Dedifferentiated amniotic fluid mesenchymal stem cell (primary cell): ENCODE data around the gene SDK1.
A peak's percentile ranks its signal among the peaks of the same experiment; 100 is the strongest.

Experiments used
- DNase-seq: peaks from one replicate; pipeline ENCODE4 v3.0.0-alpha.2; 2016; ENCODE audit errors: extremely low spot score

SDK1 gene

DNA sequence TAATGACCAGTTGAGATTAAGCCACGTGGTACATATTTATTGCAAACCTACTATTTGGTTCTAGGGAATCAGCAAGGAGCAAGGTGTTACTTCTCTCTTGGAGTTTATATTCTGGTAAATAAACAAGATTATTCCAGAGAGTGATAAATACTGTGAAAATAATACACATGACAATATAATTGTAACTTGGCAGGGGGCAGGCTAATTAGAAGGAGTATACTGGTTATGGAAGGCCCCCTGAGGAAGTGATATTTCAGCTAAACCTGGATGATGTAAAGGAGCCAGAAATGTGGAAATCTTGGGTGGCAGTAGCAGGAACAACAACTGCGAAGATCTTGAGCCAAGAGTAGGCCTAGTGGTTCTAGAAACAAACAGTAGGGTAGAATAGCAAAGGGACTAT, 111.8 kb downstream of the SDK1 start:
- no peak for DNase-seq

DNA sequence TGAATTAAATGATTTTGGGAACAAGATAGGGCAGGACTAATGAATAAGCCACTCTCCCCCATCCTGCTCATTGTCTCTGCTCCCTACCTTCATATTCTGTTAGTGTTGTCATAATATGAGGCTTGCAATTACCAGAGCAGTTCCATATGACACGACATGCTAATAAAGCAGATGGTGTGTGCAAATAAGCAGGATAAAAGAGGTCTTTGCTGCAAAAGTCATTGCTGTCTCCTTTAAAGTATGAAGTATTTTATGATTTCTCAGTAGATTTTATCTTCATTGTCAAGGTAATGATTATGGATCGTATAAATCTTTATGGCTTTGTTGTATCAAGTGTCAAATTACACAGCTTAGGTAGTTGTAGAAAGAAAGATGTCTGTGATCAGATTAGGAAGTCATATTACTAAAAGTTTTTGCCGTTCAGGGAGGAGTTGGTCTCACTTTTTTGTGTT, 114.8 kb downstream of the SDK1 start:
- no peak for DNase-seq

DNA sequence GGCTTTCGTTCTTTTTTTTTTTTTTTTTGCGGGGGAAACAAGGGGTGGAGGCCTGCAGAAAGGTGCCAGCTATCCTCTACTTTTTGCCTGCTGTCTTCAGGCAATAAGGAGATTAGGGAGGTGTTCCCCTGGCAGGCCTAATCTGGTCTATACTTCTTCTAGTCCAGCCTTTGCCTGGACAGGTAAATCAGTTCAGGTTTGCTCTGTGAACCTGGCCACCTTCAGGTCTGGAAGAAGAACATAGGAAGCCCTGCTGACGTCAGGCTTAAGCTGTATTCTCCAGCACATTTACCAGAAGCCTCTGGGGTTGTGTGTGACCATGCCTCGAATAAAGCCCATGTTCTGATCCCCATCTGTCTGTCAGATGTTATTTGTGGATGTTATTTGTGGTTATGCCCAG, 115.4 kb downstream of the SDK1 start:
- DNase-seq = no peak

DNA sequence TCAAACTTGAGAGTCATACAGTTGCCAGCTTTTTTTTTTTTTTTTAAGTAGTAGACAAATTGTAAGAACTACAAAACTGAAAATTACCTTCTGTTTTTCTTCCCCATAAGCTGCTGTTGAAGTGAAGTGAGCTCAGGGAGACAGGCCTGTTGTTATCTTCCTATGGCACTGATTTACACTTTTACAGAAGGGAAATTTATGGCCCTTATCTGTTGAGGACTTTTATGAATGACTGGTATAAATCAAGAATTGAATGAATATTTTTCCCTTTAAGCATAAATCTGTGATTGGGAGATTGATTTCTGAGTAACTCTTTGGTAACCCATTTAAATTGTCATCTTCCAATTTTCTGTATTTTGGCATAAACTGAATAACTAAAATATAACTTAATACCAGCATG, 124.0 kb downstream of the SDK1 start:
- no peak for DNase-seq

DNA sequence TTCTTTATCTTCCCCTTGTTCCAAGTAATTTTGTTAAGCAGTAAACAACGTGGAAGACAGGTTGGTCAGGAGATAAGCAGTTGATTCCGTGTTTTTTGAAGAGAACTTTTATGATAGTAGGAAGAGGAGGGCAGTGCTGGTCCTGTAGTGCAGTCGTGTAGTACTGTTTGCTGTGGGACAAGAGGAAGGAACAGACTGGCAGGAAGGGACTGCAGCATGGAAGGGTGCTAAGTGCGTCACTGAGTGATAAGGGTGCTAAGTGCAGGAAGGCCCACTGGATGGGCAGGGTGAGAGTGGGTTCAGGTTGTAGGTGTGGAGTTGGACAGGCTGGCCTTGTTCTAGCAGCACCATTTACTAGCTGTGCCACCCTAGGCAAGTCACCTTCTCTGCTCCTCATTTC, 125.0 kb downstream of the SDK1 start:
- DNase-seq = no peak

DNA sequence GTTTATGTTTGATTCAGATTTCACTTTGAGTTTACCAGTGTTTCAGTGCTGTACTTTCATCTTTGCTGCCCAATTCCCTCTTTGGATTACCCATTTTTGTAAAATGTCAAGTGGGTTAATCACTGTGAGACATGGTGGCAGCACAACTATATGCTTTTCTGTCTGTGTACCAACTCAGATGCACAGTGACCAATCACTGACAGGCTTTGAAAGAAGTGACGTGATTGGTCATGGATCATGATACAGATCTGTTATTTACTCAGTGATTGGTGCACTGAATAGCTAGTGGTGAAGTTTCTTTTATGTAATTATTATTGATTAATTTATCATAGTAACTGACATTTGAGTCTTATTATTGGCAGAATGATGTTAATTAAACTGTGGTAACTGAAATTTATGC, 126.9 kb downstream of the SDK1 start:
- DNase-seq = no peak

DNA sequence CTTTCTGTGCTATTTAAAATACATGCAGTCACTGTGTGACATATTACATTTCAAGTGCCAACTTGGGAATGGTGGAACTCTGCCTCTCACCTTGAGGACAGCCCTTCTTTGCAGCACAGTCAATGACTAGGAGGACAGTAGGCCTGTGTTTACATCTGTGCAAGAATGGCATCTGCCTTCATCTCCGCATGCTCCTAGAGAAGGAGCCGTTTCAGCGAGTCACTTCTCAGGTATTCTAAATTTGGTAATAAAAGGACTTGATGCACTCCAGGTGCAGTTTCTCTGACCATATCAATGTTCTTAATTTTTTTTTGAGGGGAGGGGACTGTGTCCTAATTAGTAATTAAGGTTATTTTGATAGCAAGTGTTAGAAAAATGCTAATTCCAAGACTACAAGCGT, 128.9 kb downstream of the SDK1 start:
- no peak for DNase-seq

DNA sequence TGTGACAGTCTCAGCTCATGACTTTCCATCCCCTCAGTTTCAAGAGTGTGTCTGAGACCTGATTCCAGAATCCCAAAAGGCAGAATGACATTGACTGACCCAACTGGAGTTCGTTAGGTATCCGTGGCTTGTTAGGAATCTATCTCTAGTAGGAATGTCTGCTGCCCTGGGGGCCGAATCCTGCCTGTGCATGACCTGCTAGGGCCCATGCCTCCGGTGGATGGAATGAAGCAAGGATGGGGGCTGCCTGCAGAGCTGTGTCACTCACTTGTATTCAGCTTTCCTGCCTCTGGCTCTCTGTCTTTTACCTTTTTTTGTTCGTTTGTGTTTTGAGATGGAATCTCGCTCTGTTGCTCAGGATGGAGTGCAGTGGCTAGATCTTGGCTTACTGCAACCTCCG, 129.5 kb downstream of the SDK1 start:
- DNase-seq = no peak

DNA sequence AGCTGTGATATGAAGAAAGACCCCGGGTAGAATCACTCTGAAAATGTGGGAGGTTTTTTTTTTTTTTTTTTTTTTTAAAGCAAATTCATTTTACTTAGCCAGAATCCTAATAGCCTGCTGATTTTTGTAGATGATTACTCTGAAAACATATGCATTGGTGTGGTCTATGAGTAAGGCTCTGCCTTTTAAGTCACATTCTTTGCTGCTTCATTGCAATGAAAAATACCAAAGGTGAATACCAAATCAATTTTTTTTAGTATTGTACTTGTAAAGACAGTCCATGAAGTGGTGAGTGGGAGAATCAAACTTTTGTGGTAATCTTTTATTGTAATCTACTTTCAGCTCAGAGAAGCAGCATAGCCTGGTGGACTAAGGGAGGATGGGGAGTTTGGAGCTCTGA, 130.3 kb downstream of the SDK1 start:
- DNase-seq = no peak

DNA sequence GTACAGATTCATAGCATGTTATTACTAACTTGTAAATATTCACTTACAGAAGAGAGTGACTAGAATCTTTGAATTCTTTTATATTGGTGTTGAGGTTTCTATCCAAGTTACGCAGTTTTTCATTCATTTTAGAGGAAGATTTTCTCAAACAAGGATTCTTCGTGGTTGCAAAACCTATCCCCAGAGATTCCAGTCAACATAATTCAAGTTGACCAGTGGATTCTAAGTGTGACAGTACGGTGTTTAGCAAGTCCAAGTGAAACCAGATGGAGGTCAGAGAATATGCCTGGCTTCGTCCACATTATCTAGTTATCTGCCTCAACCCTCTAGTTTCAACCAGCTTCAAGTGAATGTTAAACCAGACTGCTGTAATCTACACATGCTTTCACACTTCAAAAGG, 131.9 kb downstream of the SDK1 start:
- peak; percentile 38 for DNase-seq

DNA sequence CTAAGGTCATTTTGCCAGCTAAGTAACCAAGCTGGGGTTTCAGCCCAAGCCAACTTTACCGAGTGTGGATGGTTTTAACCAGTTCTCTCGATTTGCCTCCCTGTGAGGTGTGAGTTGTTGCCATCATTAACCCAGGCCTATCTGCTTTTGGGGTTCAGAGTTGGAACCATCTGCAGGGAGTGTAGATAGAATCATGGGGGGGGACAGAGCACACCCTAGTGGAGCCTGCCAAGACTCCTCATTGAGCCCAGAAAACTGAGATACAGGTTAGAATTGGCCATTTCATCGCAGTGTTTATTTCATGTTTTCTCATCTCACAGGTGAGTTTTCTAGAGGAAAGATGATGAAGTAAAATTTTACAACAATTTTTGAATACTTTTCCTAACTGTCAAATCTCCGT, 133.6 kb downstream of the SDK1 start:
- DNase-seq = no peak

DNA sequence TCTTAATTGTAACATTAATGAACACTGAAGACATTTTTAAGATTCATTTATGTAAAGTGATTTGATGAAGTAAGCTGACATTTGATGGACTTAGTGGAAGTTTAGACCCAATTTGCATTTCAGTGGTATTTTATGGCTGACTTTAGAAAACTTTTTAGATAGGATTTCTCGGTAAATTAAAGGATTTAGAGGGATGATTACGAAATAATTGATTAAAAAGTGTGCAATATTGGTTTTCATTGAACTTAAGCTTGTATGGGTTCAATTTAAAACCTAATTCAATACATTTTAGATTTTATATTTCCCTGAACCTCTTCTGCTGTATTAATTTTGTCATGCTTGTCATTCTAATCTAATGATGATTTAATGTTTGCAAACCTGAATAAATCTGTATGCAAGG, 135.1 kb downstream of the SDK1 start:
- DNase-seq = no peak

DNA sequence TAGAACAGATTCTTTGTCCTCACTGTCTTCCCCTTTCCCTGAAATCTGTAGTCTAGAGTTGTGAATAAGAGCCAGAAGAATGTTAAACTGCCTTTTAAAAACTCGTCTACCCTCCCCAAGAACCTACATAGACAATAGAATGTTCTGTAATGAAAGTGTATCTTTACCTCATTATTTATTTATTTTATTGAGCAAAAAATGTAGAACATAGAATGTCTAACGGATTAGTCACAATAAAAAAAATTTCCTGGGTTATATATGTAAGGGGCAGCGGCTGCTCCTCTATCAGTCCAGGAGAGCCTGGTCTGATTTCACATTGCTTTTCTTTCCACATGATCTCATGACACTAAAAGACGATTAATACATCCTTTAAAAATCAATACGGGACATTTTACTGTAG, 135.7 kb downstream of the SDK1 start:
- peak; percentile 15 for DNase-seq

DNA sequence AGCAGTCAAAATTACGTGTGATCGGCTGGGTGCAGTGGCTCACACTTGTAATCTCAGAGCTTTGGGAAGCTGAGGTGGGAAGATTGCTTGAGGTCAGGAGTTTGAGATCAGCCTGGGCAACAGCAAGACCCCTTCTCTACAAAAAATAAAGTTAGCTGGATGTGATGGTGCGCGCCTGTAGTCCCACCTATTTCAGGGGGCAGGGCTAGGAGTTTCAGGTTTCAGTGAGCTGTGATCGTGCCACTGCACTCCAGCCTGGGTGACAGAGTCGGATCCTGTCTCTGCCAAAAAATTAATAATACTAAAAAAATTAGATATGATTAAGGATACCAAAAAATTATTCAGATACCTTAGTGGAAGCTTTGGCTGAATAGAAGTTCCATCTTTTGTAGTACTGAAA, 136.4 kb downstream of the SDK1 start:
- no peak for DNase-seq

DNA sequence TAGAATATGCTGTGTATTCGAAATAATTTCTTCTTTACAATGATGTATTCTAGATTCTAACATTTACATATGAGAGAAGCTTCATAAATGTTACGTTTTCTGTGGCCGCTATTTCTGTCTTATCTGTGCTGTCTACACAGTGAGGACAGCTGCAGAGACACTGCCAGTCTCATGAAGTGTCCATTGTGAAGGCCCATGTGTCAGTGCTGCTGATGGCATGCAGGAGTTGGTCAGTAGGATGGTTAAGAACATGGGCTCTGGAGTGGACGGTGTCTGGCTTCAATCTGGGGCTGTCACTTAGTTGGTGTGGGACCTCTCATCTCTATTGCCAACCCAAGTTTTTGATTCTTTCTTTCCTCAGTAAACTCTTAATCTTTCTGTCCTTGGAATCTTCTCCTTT, 137.3 kb downstream of the SDK1 start:
- no peak for DNase-seq

DNA sequence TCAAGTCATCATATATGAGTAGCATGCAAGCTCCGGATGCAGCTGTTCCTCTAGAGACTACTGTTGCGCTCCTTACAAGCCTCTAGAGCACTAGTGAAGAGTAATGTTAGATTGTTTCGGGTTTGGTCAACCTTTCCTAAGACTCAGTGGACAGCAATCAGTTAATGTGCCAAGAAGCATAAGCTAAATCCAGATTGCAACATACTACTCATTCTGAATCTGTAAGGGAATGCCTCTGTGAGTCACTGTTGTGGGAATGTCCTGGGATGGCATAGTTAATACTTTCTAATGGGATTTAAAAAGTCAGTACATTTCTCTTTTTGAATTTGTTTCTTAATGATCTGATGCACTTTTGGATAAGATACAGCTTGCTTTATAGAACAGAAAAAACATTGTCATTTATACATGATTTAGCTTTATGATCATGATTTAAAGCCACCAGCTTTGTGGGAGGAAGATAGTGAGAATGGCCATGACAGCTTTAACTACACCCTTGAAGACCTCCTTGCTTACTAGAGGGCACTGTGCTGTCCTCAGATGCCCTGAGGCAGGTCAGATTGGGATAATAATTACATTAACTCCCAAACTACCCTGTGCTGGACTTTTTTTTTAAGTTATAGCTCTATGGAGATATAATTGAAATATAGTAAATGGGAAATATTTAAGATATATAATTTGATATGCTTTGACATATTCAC, 138.4 kb downstream of the SDK1 start:
- peak; percentile 91 for DNase-seq

DNA sequence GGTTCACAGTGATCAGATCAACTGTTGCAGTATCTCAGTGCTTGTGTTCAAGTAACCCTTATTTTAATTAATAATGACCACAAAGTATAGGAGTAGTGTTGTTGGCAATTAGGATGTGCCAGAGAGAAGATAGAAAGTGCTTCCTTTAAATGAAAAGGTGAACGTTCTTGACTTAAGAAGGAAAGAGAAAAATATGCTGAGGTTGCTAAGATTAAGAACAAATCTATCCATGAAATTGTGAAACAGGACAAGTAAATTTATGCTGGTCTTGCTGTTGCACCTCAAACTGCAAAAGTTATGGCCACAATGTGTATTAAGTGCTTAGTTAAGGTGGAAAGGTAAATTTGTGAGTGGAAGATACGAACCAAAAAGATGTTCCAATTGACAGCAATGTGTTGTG, 139.5 kb downstream of the SDK1 start:
- DNase-seq = no peak

DNA sequence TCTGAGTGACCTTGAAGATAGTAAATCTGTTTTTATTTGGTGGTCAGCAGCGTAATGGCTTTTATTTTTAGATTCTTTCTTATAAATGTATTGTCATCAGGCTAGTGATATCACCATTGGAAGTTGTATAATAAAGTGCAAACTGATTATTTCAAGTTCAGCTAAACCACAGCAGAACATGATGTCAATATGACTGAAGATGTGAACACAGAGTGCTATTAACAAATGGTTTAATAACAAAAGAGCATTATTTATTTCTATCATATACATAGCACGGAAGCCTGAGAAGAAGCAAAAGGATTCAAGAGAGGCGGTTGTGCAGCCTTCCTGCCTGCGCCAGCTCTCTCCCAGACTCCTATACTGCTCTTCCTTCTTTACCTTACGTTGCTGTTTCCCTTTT, 142.7 kb downstream of the SDK1 start:
- DNase-seq = no peak

DNA sequence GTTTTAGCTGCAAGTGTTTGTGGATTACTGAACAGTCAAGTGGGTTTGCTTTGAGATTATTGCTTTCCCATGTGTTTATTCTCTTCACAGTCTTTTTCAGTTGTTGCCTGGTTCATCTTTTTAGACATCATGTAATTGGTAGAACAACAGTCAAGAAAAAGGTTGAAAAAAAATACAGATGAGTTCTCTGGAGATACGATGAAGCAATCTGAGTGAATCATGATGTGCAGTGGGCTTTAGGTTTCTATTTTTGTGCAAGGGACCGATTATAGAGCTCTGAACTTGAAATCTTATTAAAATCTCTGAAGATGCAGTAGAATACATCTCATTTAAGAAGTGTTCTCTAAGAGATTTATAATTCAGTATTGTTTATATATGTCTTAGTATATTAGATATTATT, 145.7 kb downstream of the SDK1 start:
- DNase-seq = no peak

DNA sequence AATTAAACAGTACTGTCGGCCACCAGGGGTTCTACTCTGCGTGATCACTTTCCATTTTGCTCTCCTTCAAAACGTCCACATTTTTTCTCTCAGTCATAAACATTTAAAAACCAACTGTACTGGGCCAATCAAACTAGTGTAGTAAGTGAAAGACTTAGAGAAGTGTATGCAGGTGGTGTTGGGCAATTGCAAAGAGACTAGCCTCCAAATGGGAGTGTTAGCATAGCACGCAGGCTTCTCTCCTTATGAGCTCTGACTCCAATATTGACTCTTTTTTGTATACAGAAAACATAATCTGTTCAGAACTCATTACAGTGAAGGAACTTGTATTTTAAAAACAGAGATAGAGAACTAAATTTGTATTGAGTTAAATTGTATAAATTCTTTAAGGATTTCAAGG, 150.6 kb downstream of the SDK1 start:
- no peak for DNase-seq

DNA sequence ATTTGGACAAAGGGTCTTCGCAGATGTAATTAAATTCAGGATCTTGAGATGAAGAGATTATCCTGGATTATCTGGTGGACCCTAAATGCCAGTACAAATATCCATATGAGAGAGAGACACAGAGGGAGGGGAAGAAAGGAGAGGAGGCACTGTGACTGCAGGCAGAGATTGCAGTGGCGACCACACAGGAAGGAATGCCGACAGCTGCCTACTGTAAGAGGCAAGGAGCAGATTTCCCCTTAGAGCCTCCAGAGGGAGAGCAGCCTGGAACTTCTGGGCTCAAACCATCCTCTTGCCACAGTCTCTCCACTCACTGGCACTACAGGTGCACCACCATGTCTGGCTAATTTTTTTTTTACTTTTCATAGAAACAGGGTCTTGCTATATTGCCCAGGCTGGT, 152.3 kb downstream of the SDK1 start:
- no peak for DNase-seq

DNA sequence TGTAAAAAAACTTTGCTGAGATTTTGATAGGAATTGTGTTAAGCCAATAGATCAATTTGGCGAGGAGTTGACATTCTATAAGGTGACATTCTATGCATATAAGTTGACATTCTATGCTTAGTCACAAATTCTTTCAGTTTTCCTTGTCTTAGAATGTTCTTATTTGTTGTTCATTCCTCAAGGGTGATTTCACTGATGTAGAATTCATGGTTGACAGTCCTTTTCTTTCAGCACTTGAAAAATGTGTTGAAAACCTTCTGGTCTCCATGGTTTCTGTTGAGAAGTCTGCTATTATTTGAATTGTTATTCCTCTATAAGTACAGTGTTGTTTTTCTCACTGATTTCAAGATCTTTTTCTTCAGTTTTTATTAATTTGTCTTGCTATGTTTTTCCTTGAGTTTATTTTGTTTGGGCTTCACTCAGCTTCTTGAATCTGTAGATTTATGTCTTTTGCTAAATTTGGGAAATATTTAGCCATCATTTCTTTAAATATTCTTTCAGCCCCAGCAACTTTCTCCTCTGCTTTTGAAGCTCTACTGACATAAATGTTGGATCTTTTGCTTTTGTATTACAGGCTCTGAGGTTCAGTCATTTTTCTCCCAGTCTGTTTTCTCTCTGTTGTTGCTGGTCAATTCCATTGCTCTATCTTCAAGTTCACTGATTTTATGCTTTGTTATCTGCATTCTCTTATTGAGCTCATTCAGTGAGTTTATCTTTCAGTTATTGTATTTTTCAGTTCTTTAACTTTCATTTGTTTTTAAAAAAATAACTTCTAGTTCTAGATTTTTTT, 154.9 kb downstream of the SDK1 start:
- no peak for DNase-seq

DNA sequence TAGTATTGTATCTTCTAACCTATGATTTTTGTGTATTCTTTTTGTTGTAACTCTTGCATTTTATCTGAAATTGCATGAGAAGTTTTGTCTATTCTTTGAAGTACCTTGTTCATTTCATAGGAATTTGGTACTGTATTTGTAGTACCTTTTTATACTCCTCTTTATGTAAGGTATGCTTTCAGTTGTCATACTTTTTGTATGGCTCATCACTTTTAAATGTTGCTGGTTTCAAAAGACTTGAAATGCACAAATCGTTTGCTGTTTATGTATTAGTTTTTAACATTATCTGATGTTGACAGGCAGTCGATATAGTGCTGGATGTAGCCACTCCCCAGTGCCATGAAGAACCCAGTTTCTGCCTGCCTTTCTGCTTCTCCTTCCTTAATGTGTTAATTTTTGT, 158.1 kb downstream of the SDK1 start:
- DNase-seq = no peak

DNA sequence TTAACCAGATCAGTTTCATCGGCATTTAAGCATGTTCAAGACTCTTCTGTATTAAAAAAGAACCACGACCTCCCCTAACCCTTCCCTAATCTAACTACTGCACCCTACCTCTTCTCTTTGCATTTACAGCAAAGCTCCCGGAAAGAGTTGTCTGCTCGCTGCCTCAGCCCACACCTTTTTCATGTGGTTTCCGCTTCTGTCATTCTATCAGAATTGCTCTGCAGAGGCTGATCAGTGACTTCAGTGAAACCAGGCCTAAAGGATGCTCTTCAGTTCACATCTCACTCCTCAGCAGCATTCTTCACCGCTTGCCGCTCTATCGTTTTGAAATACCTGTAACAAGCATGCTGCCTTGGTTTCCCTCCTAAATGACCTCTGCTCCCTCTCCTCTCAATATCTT, 160.9 kb downstream of the SDK1 start:
- no peak for DNase-seq
